Transverse colon (tissue), 4 donors: ENCODE results near the gene SLC46A1. TPM values are rescaled to one million over a fixed set of nuclear protein-coding genes. Genes with fewer than 3 reads are reported as not detected.

Source experiments
- DNase-seq: peaks from one replicate; pipeline ENCODE4 v3.0.0-alpha.2; 2019
- H3K27ac ChIP-seq, 4 donors: fragments of 200-600 bp; sonication (generic); 2 replicates each; pipeline ENCODE4 v1.5.1; 2016 to 2018; ENCODE audit warnings: inconsistent platforms in 4 of 4
- H3K27me3 ChIP-seq: fragments of 200-600 bp; sonication (generic); 2 replicates; pipeline ENCODE4 v1.5.1; 2017; ENCODE audit warnings: inconsistent platforms
- H3K36me3 ChIP-seq, 4 donors: fragments of 200-600 bp; sonication (generic); 2 replicates each; pipeline ENCODE4 v1.5.1; 2017 to 2019; ENCODE audit warnings: inconsistent platforms in 4 of 4
- H3K4me1 ChIP-seq, 4 donors: fragments of 200-600 bp; sonication (generic); 2 replicates each; pipeline ENCODE4 v1.5.1; 2017 to 2020; ENCODE audit warnings: inconsistent platforms in 4 of 4
- H3K4me3 ChIP-seq, 4 donors: fragments of 200-600 bp; sonication (generic); 1 replicate in 1 of 4; 2 replicates in 3 of 4; pipeline versions ENCODE4 v1.5.1 to v1.6.1; 2017 to 2019; ENCODE audit warnings: inconsistent platforms in 4 of 4
- H3K9me3 ChIP-seq, 2 donors: fragments of 200-600 bp; sonication (generic); 2 replicates each; pipeline ENCODE4 v1.5.1; 2017 to 2019; ENCODE audit warnings: inconsistent platforms in 2 of 2
- CTCF ChIP-seq, 5 experiments: fragments of 200-600 bp in 3 of 5; fragments of 450-650 bp in 2 of 5; sonication (generic) in 3 of 5; IDR thresholded peaks; 1 replicate in 2 of 5; 2 replicates in 3 of 5; pipeline ENCODE4 v1.5.1; 2016 to 2017; ENCODE audit warnings: antibody characterized with exemption in 5 of 5, inconsistent platforms in 3 of 5, mild to moderate bottlenecking in 2 of 5, moderate library complexity in 1 of 5
- EP300 ChIP-seq: sonication (generic); formaldehyde crosslinking; IDR thresholded peaks from one replicate; pipeline ENCODE4 v1.6.1; 2017; ENCODE audit warnings: antibody characterized with exemption, low read depth
- POLR2A ChIP-seq: fragments of 450-650 bp; IDR thresholded peaks from one replicate; pipeline ENCODE4 v1.6.1; 2016; ENCODE audit warnings: antibody characterized with exemption, mild to moderate bottlenecking, moderate library complexity
- POLR2AphosphoS5 ChIP-seq, 3 donors: sonication (generic); formaldehyde crosslinking; IDR thresholded peaks; one replicate each; pipeline ENCODE4 v1.6.1; 2016; ENCODE audit warnings: antibody characterized with exemption in 3 of 3
- WGBS, 2 donors: methylation state at CpG; one replicate each; pipeline ENCODE4 v1.1.5; 2018; ENCODE audit warnings: low coverage in 1 of 2; 5-methylcytosine and 5-hydroxymethylcytosine counted together
- in situ Hi-C, 4 donors: fragments of 200-750 bp; cut with MboI; loops; one replicate each; pipeline versions ENCODE4 v1.15.0 to v1.15.1; 2017; ENCODE audit warnings: low sequenced_read_pairs in 3 of 4, low pct_ligation_motif_present in 1 of 4, low pct_unique_long_range_greater_than_20kb in 1 of 4
- intact Hi-C: fragments of 100-400 bp; cut with DNase I; formaldehyde crosslinking; loops from one replicate; pipeline ENCODE4 v1.15.1; 2023; ENCODE audit warnings: low total_unique reads
- total RNA-seq, 4 donors: library from RNA; depleted of rRNA; stranded (reverse); fragments of >200 nt; gene quantifications; one replicate each; pipeline ENCODE4 v1.1.0, GENCODE V29; 2016

The SLC46A1 gene
- total RNA-seq, 4 donors from 2014 or later: 7.5 to 15.9 (median 11.0) TPM

DNA sequence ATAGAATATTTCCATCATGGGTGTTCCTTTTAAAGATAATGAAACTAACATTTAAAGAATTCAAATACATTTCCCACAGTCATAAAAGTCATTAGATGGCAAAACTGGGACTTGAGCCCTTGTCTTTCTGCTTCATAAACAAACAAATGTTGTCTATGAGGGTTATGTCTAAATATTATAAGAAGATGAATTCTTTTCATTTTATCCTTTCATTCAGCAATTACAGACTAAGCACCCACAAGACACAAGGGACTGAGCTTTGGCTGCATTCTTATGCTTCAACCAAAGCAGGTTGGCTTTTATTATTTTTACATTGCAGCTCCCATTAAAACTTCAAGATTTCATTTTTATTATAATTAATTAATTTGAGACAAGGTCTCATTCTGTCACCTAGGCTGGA, 19.6 kb downstream of the SLC46A1 start:
- no peak overlapping the region for H3K27ac ChIP-seq
- H3K36me3 ChIP-seq: peaks cover 0 to 28% (median 6%) of the 10 kb centered on the region in 4 donors
- no peak for TF ChIP-seq POLR2A
- no peak for TF ChIP-seq EP300
- TF ChIP-seq POLR2AphosphoS5 (IDR thresholded peaks at IDR 0.05): no peak
- no peak for TF ChIP-seq CTCF (IDR thresholded peaks at IDR 0.05)
- in situ Hi-C loops: no loop called here
- intact Hi-C loops: loop anchor here (5.0 kb wide), 1 partner anchor 1866 kb away; no protein-coding TSS in a partner anchor
- H3K4me3 ChIP-seq: no peak overlapping the region
- peaks cover 0 to 16% (median 6%) of the 10 kb centered on the region in 4 donors for H3K4me1 ChIP-seq
- no peaks in the 10 kb centered on the region for H3K9me3 ChIP-seq
- no peak for DNase-seq
- no peaks in the 10 kb centered on the region for H3K27me3 ChIP-seq

DNA sequence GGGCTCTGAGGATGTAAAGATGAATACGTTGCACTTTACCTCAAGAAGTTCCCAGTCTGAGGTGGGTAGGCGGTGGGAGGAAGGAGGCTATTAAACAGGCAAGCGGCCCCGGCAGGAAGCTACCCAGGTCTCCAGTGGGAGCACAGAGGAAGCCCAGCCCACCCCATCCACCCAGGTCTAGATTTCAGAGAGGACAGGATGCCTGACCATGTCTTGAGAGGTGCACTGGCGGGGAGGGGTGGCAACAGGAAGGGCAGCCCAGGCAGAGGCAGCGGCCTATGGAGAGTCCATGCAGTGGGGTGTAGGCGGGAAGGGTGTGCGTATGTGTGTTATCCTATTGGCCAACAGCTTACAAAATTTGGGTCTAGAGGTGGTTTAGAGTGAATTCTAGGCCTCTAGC, 20.6 kb downstream of the SLC46A1 start:
- no peak for TF ChIP-seq CTCF (IDR thresholded peaks at IDR 0.05)
- TF ChIP-seq EP300: no peak
- TF ChIP-seq POLR2AphosphoS5 (IDR thresholded peaks at IDR 0.05): no peak
- DNase-seq: no peak
- Histone ChIP-seq H3K27ac (peak overlapping the region; percentile 63 to 74 (median 70)), H3K4me3 (peak overlapping the region in 3 of 4 donors; percentile 35 to 53 (median 47)), H3K4me1 (peaks cover 0 to 19% (median 8%) of the 10 kb centered on the region in 4 donors), H3K27me3 (no peaks in the 10 kb centered on the region), H3K9me3 (no peaks in the 10 kb centered on the region), H3K36me3 (peaks cover 0 to 18% (median 6%) of the 10 kb centered on the region in 4 donors)
- in situ Hi-C loops: no loop called here
- intact Hi-C loops: loop anchor here (5.0 kb wide), 1 partner anchor 1867 kb away; no protein-coding TSS in a partner anchor
- WGBS, 2 donors: 65% methylated on average over 8 of the region's 8 CpGs; no CpG with 5 or more reads in 1 of the 2 donors

DNA sequence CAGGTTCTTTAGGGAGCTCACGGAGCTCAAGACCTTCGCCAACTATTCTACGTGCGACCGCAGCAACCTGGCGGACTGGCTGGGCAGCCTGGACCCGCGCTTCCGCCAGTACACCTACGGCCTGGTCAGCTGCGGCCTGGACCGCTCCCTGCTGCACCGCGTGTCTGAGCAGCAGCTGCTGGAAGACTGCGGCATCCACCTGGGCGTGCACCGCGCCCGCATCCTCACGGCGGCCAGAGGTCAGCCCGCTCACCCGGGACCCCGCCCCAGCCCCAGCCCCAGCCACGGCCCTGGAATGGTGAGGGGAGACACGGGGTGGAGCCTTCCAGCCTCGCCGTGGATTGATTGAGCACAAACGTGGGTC, 21.0 kb downstream of the SLC46A1 start:
- TF ChIP-seq POLR2AphosphoS5 (IDR thresholded peaks at IDR 0.05): peak in 1 of 3 donors; percentile 41
- no peak for TF ChIP-seq EP300
- no peak for TF ChIP-seq POLR2A
- in situ Hi-C loops (no loop called here), intact Hi-C loops (loop anchor here (5.0 kb wide), 1 partner anchor 1867 kb away; no protein-coding TSS in a partner anchor)
- Histone ChIP-seq H3K9me3 (no peaks in the 10 kb centered on the region), H3K4me3 (peak overlapping the region; percentile 10 to 53 (median 41)), H3K27me3 (no peaks in the 10 kb centered on the region), H3K4me1 (peaks cover 0 to 19% (median 8%) of the 10 kb centered on the region in 4 donors), H3K27ac (peak overlapping the region; percentile 63 to 74 (median 70)), H3K36me3 (peaks cover 0 to 15% (median 6%) of the 10 kb centered on the region in 4 donors)
- peak; percentile 42 for DNase-seq
- 33% methylated on average over 15 of the region's 29 CpGs; no CpG with 5 or more reads in 1 of the 2 donors for WGBS, 2 donors

- Histone ChIP-seq H3K4me3 (peak overlapping the region; percentile 10 to 53 (median 41)), H3K9me3 (no peaks in the 10 kb centered on the region), H3K4me1 (peaks cover 0 to 19% (median 8%) of the 10 kb centered on the region in 4 donors), H3K27me3 (no peaks in the 10 kb centered on the region), H3K27ac (peak overlapping the region; percentile 63 to 74 (median 70)), H3K36me3 (peaks cover 0 to 11% (median 4%) of the 10 kb centered on the region in 4 donors)
- intact Hi-C loops: loop anchor here (5.0 kb wide), 2 partner anchors 158 to 1868 kb away; no protein-coding TSS in a partner anchor
- TF ChIP-seq CTCF (IDR thresholded peaks at IDR 0.05) (peak in 1 of 5 experiments; percentile 3), POLR2AphosphoS5 (IDR thresholded peaks at IDR 0.05) (peak in 2 of 3 donors; percentile 79 to 85), EP300 (no peak), POLR2A (peak; percentile 73)
- 14 to 43% methylated on average over 11 to 44 of the region's 56 CpGs for WGBS, 2 donors
- peak; percentile 84 for DNase-seq
- in situ Hi-C loops: no loop called here
Measured at GRCh38 chr17:28384281-28385036, 21.6 kb downstream of the SLC46A1 start.
